ENCODE data around the gene ATXN7L3.
A peak's percentile ranks its signal among the peaks of the same experiment; 100 is the strongest.

Gene ATXN7L3

DNA sequence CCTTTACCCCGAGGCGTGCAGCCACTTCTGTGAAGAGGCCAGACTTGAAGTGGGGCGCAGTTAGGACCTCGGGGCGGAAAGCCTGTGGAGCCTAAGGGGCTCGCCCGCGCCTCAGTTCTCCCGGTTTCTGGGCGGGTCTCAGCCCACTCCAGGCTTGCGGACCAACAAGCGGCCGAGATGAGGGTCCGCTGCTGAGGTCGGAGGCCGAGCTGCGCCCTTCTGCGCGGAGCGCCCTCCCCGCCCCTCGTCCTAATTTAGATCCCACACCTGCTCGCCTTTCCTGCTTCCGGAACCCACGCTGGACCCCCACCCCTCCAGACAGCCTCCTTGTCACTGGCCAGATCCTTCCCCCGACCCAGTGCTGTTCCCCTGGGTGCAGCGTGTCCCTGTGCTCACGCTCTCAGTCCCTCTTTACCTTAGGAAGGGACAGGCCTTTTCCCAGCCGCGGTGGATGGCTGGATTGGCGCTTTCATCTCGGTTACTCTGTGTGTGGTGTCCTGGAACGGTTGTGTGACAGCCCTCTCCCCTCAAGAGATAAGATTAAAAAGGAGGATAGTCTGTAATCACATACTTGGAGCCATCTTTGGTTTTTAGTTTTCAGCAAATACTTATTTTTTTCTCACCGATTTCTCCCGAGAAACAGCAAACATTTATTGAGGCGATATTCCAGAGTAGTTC lies 933 bp upstream of the ATXN7L3 start:
- no peak for DNase-seq (ENCODE audit: low spot score)

DNA sequence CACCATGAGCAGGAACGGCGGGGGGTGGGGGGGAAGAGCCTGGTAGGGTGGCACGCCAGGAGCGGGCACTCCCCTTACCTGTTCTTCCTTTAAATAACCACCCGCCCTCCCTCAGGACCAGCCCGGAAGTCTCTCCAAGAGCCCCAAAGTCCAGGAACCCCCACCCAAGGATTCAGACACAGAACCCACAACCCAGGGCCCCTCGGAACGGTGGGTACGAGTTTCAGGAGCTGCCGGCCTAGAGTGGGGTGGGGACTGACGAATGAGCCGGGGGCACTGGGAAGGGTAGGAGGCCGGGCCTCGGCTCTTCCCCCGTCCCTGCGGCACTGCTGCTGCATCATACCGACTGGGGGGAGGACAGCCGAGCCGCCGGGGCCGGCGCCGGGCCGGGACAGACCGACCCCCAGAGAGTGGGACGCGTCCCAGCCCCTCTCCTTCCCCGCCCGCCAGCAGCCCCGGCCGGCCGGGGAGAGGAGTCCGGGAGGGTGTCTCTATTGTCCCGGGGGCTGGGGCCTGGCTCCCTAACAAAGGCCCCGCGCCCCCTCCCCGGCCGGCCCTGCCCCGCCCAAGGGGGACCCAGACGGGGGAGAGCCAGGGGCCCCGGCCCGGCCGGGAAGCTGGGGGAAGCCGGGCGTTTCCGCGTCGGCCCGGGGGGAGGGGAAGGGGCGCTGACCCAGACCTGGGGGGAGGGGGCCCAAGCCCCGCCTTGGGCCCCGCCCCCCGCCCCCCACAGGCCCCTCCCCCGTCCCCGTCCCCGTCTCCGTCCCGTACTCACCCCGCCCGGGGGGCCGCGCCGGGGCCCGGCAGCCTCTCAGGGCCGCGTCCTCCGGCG lies 747 bp downstream of the ATXN7L3 start:
- DNase-seq (ENCODE audit: low spot score): peak; percentile 37

DNA sequence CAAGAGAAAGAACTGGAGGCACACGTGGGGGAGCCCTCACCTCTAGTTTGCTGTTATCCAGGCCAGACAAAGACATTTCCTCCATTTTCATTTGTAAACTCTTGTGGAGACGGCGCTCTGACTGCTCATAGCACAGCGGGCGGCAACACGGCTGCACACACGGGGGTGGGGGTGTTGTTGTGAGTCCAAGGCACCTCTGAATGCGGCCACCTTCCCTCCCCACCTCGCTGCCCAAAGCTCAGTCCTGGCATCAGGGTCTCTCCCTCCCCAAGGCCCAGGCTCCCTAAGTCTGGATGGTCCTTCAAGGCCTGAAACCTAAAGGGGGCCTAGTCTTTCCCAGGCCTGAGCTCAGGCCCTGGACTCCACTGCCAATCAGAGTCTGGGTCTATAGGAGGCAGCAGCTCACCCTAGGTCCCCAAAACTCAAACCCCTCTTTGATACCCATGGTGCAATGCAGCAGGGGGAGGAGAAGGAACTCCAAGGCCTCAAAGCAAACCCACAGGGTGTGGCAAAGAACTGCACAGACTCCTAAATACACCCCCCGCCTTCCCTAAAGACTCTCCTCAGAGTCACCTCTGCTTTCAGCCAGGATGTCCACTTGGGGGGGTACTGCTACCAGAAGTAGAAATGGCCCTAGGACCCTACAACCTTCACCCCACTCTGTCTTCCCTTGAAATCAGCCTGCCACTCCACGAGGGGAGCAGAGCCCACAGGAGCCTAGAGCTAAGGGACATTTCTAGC lies 1.5 kb downstream of the ATXN7L3 start:
- DNase-seq (ENCODE audit: low spot score): peak; percentile 27

DNA sequence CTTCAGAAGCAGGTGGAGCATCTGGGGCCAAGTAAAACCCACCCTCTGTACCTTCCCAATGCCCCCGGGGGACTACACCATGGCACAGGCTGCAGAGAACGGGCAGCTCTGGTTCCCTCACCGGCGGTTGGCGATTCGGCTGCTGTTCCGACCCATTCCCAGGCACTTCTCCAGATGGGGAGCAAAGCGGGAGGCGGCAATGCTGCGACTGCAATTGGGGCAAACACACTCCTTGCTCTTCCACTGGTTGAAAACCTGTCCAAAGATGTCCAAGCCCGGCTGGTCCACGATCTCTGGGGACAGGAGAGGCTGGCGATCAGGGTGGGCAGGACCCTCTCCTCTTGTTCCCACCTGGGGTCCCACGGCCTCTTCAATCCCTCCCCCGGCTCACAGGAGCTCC lies 2.6 kb downstream of the ATXN7L3 start:
- DNase-seq (ENCODE audit: low spot score): no peak

DNA sequence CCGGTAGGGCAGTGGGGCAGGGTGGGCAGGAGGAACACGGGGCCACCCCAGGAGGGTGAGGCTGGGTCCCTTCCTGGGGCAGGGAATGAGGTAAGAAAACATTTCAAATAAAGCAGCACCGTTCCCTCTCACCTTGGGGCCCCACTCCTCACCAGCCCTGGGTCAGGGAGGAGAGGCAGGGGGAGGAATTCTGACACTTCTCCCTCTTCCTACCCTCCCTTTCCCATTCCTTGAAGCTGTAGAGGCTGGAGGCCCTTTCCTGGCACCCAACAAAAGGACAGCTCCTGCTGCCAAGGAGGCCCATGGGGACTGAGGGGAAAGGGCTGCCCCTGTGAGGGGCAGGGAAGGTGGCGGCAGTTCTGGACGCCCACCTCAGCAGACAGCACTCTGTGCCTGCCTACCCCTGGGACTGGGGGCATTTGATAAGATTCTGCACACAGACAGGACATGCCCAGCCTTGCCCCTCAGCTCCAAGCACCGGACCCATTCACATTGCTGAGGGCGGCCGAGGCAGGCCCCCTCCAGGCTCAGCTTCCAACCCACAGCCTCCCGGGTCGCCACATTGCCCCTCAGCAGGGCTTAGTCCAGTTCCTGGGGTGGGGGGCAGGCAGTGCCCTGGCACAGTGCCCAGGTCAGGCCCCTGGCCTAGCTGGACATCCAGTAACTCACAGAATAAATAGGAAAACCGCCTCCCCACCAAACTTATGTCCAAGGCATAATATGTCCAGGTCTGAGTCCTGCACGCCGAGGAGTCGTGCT lies 6.2 kb downstream of the ATXN7L3 start:
- DNase-seq (ENCODE audit: low spot score): no peak

DNA sequence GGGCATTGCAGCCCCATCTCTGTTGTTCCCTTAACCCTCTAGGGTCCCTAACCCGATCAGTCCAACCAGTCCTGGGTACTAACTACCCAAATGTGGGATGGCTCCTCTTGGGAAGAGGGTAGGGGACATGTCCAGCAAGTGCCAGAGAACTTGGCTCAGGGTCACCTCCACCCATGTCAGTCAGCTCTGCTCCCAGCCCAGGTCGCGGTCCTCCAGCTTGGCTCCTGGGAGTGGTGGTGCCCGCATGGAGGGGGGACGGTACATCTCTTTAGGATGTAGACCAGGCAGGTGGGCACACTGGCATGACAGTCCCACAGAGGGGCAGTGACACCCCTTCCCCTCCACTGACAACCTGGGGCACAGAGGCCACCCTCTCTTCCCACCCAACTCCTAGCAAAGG lies 6.9 kb downstream of the ATXN7L3 start:
- DNase-seq (ENCODE audit: low spot score): no peak

DNA sequence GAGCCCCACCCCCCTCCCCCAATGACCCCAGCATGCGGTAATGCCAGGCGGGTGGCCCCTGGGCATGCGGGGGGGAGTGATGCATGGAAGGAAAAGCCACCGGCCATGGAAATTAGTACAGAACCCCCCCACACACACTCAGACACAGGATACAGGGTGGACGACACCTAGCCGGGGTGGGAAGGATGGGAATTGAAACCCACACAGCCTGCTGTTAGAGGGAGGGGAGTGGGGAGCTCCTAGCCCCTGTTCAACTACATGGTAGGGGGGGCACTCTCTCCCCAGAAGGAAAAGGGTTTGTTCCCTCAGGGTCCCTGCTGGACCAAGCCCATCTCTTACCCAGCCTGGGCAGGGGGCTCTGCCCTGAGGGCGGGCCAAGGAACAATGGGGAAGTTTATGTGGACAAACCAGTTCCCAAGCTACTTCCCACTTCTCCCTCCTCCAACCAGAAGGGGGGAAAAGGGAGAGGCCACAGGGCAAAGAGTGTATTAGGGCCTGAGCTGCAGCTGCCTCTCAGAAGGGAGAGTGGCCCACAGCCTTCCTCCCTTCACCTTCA lies 7.7 kb downstream of the ATXN7L3 start:
- DNase-seq (ENCODE audit: low spot score): no peak

DNA sequence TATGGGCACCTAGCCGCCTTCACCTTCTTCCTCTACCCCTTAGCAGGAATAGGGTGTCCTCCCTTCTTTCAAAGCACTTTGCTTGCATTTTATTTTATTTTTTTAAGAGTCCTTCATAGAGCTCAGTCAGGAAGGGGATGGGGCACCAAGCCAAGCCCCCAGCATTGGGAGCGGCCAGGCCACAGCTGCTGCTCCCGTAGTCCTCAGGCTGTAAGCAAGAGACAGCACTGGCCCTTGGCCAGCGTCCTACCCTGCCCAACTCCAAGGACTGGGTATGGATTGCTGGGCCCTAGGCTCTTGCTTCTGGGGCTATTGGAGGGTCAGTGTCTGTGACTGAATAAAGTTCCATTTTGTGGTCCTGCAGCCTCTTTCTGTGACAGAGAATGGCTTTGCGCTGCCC lies 8.3 kb downstream of the ATXN7L3 start:
- DNase-seq (ENCODE audit: low spot score): no peak

DNA sequence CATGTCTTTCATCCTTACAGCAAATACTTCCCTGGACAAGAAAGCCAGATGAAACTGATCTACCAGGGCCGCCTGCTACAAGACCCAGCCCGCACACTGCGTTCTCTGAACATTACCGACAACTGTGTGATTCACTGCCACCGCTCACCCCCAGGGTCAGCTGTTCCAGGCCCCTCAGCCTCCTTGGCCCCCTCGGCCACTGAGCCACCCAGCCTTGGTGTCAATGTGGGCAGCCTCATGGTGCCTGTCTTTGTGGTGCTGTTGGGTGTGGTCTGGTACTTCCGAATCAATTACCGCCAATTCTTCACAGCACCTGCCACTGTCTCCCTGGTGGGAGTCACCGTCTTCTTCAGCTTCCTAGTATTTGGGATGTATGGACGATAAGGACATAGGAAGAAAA lies 9.2 kb downstream of the ATXN7L3 start:
- no peak for DNase-seq (ENCODE audit: low spot score)

DNA sequence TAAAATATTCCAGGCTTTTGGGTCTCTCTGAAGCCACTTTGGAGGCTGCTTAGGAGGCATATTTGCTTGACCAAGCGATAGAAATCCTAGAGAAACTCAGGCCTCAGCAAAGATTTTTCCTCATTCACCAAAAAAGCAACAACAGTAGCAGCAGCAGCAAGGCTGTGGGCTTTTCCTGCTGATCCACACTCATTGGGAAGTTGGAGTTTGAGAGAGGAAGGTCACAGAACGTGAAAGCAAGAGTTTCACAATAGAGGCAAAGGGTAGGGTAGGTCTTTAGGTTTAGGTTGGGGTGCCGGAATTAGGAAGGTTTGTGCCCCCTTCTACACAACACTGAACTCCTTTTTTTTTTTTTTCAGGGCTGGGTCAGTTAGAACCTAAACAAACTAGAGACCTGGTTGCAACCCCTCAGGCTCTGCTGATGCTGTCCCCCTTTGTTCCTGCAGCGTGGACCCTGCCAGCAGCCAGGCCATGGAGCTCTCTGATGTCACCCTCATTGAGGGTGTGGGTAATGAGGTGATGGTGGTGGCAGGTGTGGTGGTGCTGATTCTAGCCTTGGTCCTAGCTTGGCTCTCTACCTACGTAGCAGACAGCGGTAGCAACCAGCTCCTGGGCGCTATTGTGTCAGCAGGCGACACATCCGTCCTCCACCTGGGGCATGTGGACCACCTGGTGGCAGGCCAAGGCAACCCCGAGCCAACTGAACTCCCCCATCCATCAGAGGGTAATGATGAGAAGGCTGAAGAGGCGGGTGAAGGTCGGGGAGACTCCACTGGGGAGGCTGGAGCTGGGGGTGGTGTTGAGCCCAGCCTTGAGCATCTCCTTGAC lies 10.9 kb downstream of the ATXN7L3 start:
- DNase-seq (ENCODE audit: low spot score): no peak

DNA sequence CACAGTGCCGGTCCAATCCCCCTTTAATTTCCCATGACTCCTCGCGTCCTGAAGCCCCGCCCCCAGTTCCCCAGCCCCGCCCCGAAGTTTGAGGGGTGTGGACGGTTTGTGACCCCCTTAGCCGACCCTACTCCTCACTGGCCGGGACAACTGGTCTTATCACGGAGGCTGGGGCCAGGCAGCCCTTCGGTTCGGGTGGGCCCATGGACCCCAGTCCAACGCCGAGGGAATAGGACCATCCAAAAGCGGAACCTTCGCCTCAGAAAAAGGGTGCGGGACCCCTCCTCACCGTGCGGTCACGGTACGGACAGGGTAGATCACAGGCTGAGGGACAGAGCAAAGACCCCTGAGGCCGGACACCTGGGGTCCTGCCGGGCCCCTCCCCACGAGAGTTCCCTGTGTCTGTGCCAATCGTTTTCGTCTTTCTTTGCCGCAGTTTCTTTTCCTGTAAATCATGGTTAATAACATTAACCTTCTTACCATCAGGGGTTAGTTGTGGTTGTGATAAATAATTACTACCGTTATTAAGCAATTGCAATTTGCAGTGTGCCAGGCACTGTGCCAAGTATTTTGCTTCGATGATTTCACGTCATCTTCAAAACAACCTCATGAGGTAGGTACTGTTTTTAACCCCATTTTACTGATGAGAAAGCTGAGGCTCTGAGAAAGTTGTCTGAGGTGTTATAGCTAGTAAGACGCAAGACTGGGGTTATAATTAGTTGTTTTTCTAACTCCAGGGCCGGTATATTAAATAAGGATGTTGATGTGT lies 12.4 kb downstream of the ATXN7L3 start:
- DNase-seq (ENCODE audit: low spot score): peak; percentile 38

DNA sequence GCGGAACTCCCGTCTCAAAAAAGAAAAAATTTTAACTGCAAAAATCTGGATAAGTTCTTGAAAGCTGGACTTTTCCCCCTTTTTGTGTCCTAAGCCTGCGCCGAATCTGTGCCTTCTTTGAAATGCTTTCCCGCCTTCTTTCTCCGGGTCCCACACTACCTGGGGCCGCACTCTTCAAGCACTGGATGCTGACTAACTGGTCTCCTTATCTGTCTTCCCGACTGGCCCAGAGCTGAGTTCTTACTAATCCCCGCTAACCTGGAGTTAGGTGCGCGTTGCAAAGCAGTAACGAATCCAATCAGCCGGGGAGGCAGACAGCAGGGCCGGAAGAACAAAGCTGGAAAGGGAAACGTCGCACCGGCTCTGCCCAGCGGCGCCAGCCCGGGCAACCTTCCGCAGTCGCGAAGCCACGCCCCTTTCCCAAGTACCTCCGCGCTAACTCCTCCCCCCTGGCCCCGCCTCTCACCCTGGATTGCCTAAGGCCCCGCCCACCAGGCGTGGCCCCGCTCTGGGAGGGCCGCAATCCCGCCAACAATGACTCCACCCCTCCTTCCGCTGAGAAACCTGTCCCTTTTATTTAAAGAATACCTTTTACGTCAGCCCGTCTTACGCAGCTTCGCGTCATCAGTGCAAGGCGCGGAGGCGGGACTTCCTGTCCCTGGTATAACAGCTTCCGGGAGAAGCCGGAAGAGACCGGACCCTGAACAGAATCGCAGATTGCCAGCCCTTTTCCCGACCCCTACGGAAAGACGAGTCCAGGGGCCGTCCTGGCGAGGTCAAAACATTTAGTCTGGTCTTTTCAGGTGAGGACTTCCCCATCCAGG lies 13.2 kb downstream of the ATXN7L3 start, which contains the start of gene TMUB2:
Gene TMUB2 (plus strand): TSS at position 666 of the 824 bp plus-strand sequence. CDS start 737 bp downstream, outside the sequence.
- peak; percentile 100 for DNase-seq (ENCODE audit: low spot score)

DNA sequence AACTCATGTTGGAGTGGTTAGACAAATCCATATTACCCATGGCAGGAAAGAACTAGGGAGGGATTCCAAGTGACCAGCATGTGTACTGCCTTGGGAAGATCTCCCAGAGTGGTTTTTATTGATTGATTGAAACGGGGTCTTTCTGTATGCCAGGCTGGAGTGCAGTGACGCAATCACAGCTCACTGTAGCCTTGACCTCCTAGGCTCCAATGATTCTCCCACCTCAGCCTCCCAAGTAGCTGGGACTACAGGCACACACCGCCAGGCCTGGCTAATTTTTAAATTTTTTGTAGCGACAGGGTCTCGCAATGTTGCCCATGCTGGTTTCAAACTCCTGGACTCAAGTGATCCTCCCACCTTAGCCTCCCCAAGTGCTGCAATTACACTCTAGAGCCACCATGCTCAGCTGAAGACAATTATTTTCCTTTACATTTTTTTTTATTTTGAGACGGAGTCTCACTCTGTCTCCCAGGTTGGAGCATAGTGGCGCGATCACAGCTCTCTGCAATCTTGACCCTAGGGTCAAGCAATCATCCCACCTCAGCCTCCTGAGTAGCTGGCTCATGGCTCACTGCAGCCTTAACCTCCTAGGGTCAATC lies 15.4 kb downstream of the ATXN7L3 start:
- no peak for DNase-seq (ENCODE audit: low spot score)

DNA sequence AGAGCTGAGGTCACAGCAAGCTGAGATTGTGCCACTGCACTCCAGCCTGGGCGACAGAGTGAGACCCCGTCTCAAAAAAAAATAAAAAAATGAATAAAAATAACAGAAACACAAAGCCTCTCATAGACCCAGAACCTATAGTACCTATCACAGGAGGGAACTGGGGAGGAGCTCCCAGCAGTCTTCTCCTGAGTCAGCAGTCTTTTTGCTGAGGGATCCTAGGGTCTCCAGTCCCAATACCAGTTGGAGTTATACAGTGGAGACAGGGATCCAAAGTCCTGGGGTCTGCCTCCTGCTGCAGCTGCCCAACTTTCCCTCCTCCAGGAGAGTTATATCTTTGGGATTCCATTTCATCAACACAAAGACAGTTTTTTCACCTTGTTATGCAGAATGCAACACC lies 16.7 kb downstream of the ATXN7L3 start:
- no peak for DNase-seq (ENCODE audit: low spot score)

DNA sequence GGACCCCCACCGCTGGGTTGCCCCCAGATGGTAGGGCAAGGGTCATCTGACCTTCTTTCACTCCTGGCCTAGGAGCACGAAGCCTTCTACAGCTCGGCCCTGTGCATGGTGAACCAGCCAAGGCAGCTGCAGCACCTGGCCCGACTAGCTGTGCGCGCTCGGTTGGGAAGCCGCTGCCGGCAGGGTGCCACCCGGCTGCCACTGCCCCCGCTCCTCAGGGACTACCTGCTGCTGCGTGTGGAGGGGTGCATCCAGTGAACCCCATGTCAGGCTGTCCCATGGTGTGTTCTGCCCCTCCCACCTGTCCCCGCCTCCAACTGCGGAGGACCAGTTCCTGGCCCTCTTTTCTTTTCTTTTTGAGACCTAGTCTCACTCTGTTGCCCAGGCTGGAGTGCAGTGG lies 21.6 kb downstream of the ATXN7L3 start:
- DNase-seq (ENCODE audit: low spot score): no peak

DNA sequence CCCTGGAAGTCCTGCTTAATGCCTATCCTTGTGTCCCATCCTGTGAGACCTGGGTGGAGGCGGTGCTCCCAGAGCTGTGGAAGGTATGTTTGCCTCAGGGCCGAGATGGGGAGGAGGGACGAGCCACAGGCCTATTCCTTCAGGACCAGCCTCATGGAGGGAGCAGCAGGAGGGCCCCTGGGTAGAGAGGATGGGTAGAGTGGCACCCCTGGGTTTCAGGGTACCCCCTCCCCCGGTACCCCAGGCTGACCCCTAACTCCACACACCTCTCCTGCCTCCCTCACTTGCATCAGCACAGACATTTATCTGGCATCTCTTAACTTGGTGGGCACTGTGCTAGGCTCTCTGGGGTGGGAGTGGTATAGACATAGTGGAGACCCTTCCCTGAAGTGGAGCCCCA lies 22.0 kb downstream of the ATXN7L3 start:
- DNase-seq (ENCODE audit: low spot score): no peak

DNA sequence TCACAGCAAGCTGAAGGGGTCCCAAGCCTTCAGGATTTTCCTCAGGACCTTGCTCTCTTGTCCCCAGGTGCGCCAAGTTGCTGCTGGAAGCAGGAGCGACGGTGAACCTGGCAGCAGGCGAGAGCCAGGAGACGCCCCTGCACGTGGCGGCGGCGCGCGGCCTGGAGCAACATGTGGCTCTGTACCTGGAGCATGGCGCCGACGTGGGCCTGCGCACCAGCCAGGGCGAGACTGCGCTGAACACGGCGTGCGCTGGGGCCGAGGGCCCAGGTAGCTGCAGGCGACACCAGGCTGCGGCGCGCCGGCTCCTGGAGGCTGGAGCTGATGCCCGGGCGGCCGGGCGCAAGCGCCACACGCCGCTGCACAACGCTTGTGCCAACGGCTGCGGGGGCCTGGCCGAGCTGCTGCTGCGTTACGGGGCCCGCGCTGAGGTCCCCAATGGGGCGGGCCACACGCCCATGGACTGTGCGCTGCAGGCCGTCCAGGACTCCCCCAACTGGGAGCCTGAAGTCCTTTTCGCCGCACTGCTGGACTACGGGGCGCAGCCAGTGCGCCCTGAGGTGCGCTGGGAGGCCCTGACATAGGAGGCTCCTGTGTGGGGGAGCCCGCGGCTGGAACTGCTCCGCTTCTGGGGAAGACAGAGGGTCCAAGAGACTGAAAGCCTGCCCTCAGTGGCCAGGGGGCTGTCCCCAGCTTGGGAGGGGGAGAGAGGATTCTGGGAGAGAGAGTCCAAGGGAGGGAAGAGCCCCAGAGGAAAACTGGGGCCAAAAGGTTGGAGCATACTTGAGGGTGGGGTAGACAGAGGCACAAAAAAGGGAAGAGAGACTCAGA lies 22.8 kb downstream of the ATXN7L3 start:
- DNase-seq (ENCODE audit: low spot score): no peak

DNA sequence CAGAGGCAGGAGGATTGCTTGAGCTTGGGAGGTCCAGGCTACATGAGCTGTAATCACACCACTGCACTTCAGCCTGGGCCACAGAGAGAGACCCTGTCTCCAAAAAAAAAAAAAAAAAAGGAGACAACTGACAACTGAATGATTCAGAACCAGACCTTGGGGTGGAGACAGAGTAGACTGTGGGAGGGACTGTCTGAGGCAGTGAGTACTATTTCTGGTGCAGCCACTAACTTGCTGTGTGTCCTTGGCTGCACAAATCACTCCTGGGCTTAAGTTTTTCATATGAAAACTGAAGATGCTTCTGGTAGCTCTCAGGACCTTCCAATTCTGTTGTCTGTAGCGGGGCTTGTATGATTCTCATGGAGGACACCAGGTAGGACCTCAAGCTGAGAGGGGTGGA lies 23.4 kb downstream of the ATXN7L3 start:
- DNase-seq (ENCODE audit: low spot score): no peak
